ENCODE results near the gene OR4D11. TPM values are rescaled to one million over a fixed set of nuclear protein-coding genes. Genes with fewer than 3 reads are reported as not detected.
"Not testable (repeated sequence)": the region's sequence is repeated elsewhere in the genome, so short reads cannot be mapped to it uniquely, and the experiment has no call there.

The OR4D11 gene
- total RNA-seq, 1 donor from 2014 or later = not detected

GRCh38 chr11:59544869-59545178 lies 41.4 kb downstream of the OR4D11 start:
- no peak for TF ChIP-seq CTCF (IDR thresholded peaks at IDR 0.05; ENCODE audit: insufficient read depth, low read length, poor library complexity, severe bottlenecking)
- no peaks in the 10 kb centered on the region for H3K36me3 ChIP-seq (ENCODE audit: control insufficient read depth, insufficient read depth, low read length)
- no peak for DNase-seq (ENCODE audit: low read depth)
- H3K4me3 ChIP-seq (ENCODE audit: low read depth, low read length) = no peak overlapping the region
- H3K27me3 ChIP-seq (ENCODE audit: control insufficient read depth, insufficient read depth, low read length) = no peaks in the 10 kb centered on the region

- DNase-seq (ENCODE audit: low read depth) = no peak
- no peak overlapping the region for H3K4me3 ChIP-seq (ENCODE audit: low read depth, low read length)
- TF ChIP-seq CTCF (IDR thresholded peaks at IDR 0.05; ENCODE audit: insufficient read depth, low read length, poor library complexity, severe bottlenecking) = no peak
Observed at GRCh38 chr11:59545179-59546020, 42.0 kb downstream of the OR4D11 start.

GRCh38 chr11:59547605-59548308 lies 44.4 kb downstream of the OR4D11 start:
- not testable (repeated sequence) for H3K4me3 ChIP-seq (ENCODE audit: low read depth, low read length); H3K27me3 ChIP-seq (ENCODE audit: control insufficient read depth, insufficient read depth, low read length); H3K36me3 ChIP-seq (ENCODE audit: control insufficient read depth, insufficient read depth, low read length); DNase-seq (ENCODE audit: low read depth)

More at GRCh38 chr11:59545179-59546020, 42.0 kb downstream of the OR4D11 start:
- Histone ChIP-seq H3K36me3 (ENCODE audit: control insufficient read depth, insufficient read depth, low read length) (no peaks in the 10 kb centered on the region), H3K27me3 (ENCODE audit: control insufficient read depth, insufficient read depth, low read length) (no peaks in the 10 kb centered on the region)

- no peak for TF ChIP-seq CTCF (IDR thresholded peaks at IDR 0.05; ENCODE audit: insufficient read depth, low read length, poor library complexity, severe bottlenecking)
- no peaks in the 10 kb centered on the region for H3K36me3 ChIP-seq (ENCODE audit: control insufficient read depth, insufficient read depth, low read length)
- DNase-seq (ENCODE audit: low read depth) = no peak
Observed at GRCh38 chr11:59548309-59548656, 44.9 kb downstream of the OR4D11 start.

GRCh38 chr11:59550368-59550841 lies 47.0 kb downstream of the OR4D11 start:
- Histone ChIP-seq H3K27me3 (ENCODE audit: control insufficient read depth, insufficient read depth, low read length) (no peaks in the 10 kb centered on the region), H3K36me3 (ENCODE audit: control insufficient read depth, insufficient read depth, low read length) (no peaks in the 10 kb centered on the region), H3K4me3 (ENCODE audit: low read depth, low read length) (peak overlapping the region; percentile 58)
- DNase-seq (ENCODE audit: low read depth) = no peak
- peak; percentile 48 for TF ChIP-seq CTCF (IDR thresholded peaks at IDR 0.05; ENCODE audit: insufficient read depth, low read length, poor library complexity, severe bottlenecking)

More at GRCh38 chr11:59548309-59548656, 44.9 kb downstream of the OR4D11 start:
- Histone ChIP-seq H3K4me3 (ENCODE audit: low read depth, low read length) (no peak overlapping the region), H3K27me3 (ENCODE audit: control insufficient read depth, insufficient read depth, low read length) (no peaks in the 10 kb centered on the region)

GRCh38 chr11:59550842-59551658 lies 47.7 kb downstream of the OR4D11 start:
- DNase-seq (ENCODE audit: low read depth) = no peak
- peak overlapping the region; percentile 58 for H3K4me3 ChIP-seq (ENCODE audit: low read depth, low read length)
- no peak for TF ChIP-seq CTCF (IDR thresholded peaks at IDR 0.05; ENCODE audit: insufficient read depth, low read length, poor library complexity, severe bottlenecking)
- no peaks in the 10 kb centered on the region for H3K36me3 ChIP-seq (ENCODE audit: control insufficient read depth, insufficient read depth, low read length)
- no peaks in the 10 kb centered on the region for H3K27me3 ChIP-seq (ENCODE audit: control insufficient read depth, insufficient read depth, low read length)

Data from kidney epithelial cell (primary cell).